IMR-90 (cell line): ENCODE results near the gene PLEKHA8. TPM values are rescaled to one million over a fixed set of nuclear protein-coding genes. Genes with fewer than 3 reads are reported as not detected.

ENCODE experiments used
- ATAC-seq: fragments of 200-7000 bp; cut with Tn5 transposase; 2 replicates; pipeline ENCODE4 v1.9.1; 2020; ENCODE audit warnings: low read depth, mild to moderate bottlenecking, moderate library complexity
- BruUV-seq: library from RNA; stranded (reverse); fragments of 400-500 nt; replicated peaks from 2 replicates; lab custom pipeline; 2021; lab: Mats Ljungman, UMichigan
- CTCF ChIA-PET: fragments of 300-600 bp; formaldehyde crosslinking; extraction: SDS; loops from one replicate; lab custom pipeline; 2021; ENCODE audit warnings: antibody characterized with exemption; lab: Yijun Ruan, JAX
- POLR2A ChIA-PET: fragments of 300-600 bp; sonication (Branson Sonifier 250); formaldehyde crosslinking; loops from one replicate; lab custom pipeline; 2022; ENCODE audit warnings: antibody characterized with exemption; ENCODE audit not compliant: unreplicated experiment; lab: Charles Lee
- DNase-seq: peaks from one replicate; pipeline ENCODE4 v3.0.0; 2013
- H2AFZ ChIP-seq: replicated peaks from 2 replicates; pipeline ENCODE3; 2013; ENCODE audit warnings: low read length, mild to moderate bottlenecking; ENCODE audit not compliant: poor library complexity
- H2AK5ac ChIP-seq: 2 replicates; pipeline ENCODE4 v1.6.1; 2013; ENCODE audit warnings: low read depth, low read length, inconsistent platforms
- H2AK9ac ChIP-seq: replicated peaks from 2 replicates; pipeline ENCODE3; 2013; ENCODE audit warnings: mild to moderate bottlenecking, low read depth, low read length, moderate library complexity; ENCODE audit not compliant: poor library complexity
- H2BK120ac ChIP-seq: 2 replicates; pipeline ENCODE4 v1.6.1; 2013; ENCODE audit warnings: low read depth, low read length, inconsistent platforms
- H2BK15ac ChIP-seq: 3 replicates; pipeline ENCODE4 v1.6.1; 2013; ENCODE audit warnings: low read depth, low read length, inconsistent platforms
- H2BK20ac ChIP-seq: 2 replicates; pipeline ENCODE4 v1.6.1; 2013; ENCODE audit warnings: low read depth, mild to moderate bottlenecking, inconsistent platforms, low read length, moderate library complexity
- H2BK5ac ChIP-seq: 2 replicates; pipeline ENCODE4 v1.6.1; 2013; ENCODE audit warnings: mild to moderate bottlenecking, low read depth, low read length, inconsistent platforms; ENCODE audit not compliant: poor library complexity, severe bottlenecking
- H3K14ac ChIP-seq: replicated peaks from 2 replicates; pipeline ENCODE4 v1.6.1; 2013; ENCODE audit warnings: low read depth, low read length, inconsistent platforms
- H3K18ac ChIP-seq: 2 replicates; pipeline ENCODE4 v1.6.1; 2013; ENCODE audit warnings: low read depth, low read length, control low read depth
- H3K23ac ChIP-seq: 2 replicates; pipeline ENCODE4 v1.6.1; 2013; ENCODE audit warnings: low read depth, low read length, inconsistent platforms
- H3K27ac ChIP-seq: 2 replicates; pipeline ENCODE4 v1.5.1; 2013; ENCODE audit warnings: mild to moderate bottlenecking, control low read depth, low read length; ENCODE audit not compliant: insufficient read depth
- H3K27me3 ChIP-seq: 2 replicates; pipeline ENCODE4 v1.6.1; 2013; ENCODE audit warnings: low read length; ENCODE audit not compliant: control insufficient read depth, insufficient read depth
- H3K36me3 ChIP-seq: 2 replicates; pipeline ENCODE4 v1.6.1; 2013; ENCODE audit warnings: low read length, mixed read lengths; ENCODE audit not compliant: control insufficient read depth, insufficient read depth
- H3K4ac ChIP-seq: 2 replicates; pipeline ENCODE4 v1.6.1; 2013; ENCODE audit warnings: low read depth, low read length, inconsistent platforms
- H3K4me1 ChIP-seq: 2 replicates; pipeline ENCODE4 v1.6.1; 2013; ENCODE audit warnings: low read length, mixed read lengths; ENCODE audit not compliant: control insufficient read depth, insufficient read depth
- H3K4me2 ChIP-seq: 2 replicates; pipeline ENCODE4 v1.6.1; 2013; ENCODE audit warnings: low read depth, mild to moderate bottlenecking, control low read depth, low read length, moderate library complexity
- H3K4me3 ChIP-seq: 2 replicates; pipeline ENCODE4 v1.5.1; 2013; ENCODE audit warnings: low read depth, mild to moderate bottlenecking, control low read depth, low read length, moderate library complexity; ENCODE audit not compliant: insufficient read depth
- H3K56ac ChIP-seq: 2 replicates; pipeline ENCODE4 v1.6.1; 2013; ENCODE audit warnings: low read length, inconsistent platforms; ENCODE audit not compliant: insufficient read depth; ENCODE audit errors: extremely low read depth
- H3K79me1 ChIP-seq, 2 experiments: 2 replicates each; pipeline ENCODE4 v1.6.1; 2013; ENCODE audit warnings: low read length in 2 of 2, inconsistent platforms in 1 of 2, low read depth in 1 of 2
- H3K9ac ChIP-seq: 2 replicates; pipeline ENCODE4 v1.6.1; 2013; ENCODE audit warnings: low read depth, low read length, control low read depth
- H3K9me1 ChIP-seq: 2 replicates; pipeline ENCODE4 v1.6.1; 2013; ENCODE audit warnings: low read length, inconsistent platforms; ENCODE audit not compliant: insufficient read depth
- H3K9me3 ChIP-seq: 2 replicates; pipeline ENCODE4 v1.6.1; 2013; ENCODE audit warnings: low read length; ENCODE audit not compliant: control insufficient read depth, insufficient read depth
- H4K20me1 ChIP-seq: 2 replicates; pipeline ENCODE4 v1.6.1; 2013; ENCODE audit warnings: low read length, inconsistent platforms; ENCODE audit not compliant: insufficient read depth
- H4K5ac ChIP-seq: 2 replicates; pipeline ENCODE4 v1.6.1; 2013; ENCODE audit warnings: mild to moderate bottlenecking, low read depth, low read length, control low read depth
- H4K8ac ChIP-seq, 2 experiments: 2 replicates each; pipeline ENCODE4 v1.6.1; 2013; ENCODE audit warnings: low read depth in 2 of 2, low read length in 2 of 2, control low read depth in 1 of 2, inconsistent platforms in 1 of 2
- H4K91ac ChIP-seq: 2 replicates; pipeline ENCODE4 v1.6.1; 2013; ENCODE audit warnings: low read depth, low read length, inconsistent platforms; ENCODE audit not compliant: insufficient read depth
- BHLHE40 ChIP-seq: fragments of 150-350 bp; IDR thresholded peaks from 2 replicates; pipeline ENCODE4 v1.6.1; 2016; ENCODE audit warnings: mild to moderate bottlenecking, low read depth, low read length
- MAFK ChIP-seq: IDR thresholded peaks from 2 replicates; pipeline ENCODE4 v1.6.1; 2012; ENCODE audit warnings: low read depth, low read length, improper control_type of control experiment
- MAZ ChIP-seq: IDR thresholded peaks from 2 replicates; pipeline ENCODE4 v1.6.1; 2012; ENCODE audit warnings: low read depth, mild to moderate bottlenecking, low read length, improper control_type of control experiment, moderate library complexity, borderline replicate concordance
- NFE2L2 ChIP-seq: fragments of 150-350 bp; IDR thresholded peaks from 2 replicates; pipeline ENCODE4 v1.6.1; 2016; ENCODE audit warnings: low read depth, mild to moderate bottlenecking, low read length
- POLR2A ChIP-seq: IDR thresholded peaks from 2 replicates; pipeline ENCODE4 v1.6.1; 2012; ENCODE audit warnings: mild to moderate bottlenecking, low read depth, low read length
- RCOR1 ChIP-seq: IDR thresholded peaks from 2 replicates; pipeline ENCODE4 v1.6.1; 2012; ENCODE audit warnings: mild to moderate bottlenecking, low read length, improper control_type of control experiment; ENCODE audit not compliant: insufficient replicate concordance
- SMC3 ChIP-seq: fragments of 150-350 bp; IDR thresholded peaks from 2 replicates; pipeline ENCODE4 v1.6.1; 2016; ENCODE audit warnings: low read depth, mild to moderate bottlenecking, antibody characterized with exemption, low read length, moderate library complexity
- WGBS, 2 experiments: methylation state at CpG; one replicate each; pipeline versions ENCODE4 v1.1.5 to v1.1.7; 2013; ENCODE audit warnings: missing lambda C conversion rate in 2 of 2; ENCODE audit not compliant: insufficient read length in 1 of 2; ENCODE audit errors: extremely low coverage in 2 of 2; 5-methylcytosine and 5-hydroxymethylcytosine counted together
- dilution Hi-C: fragments of 300-500 bp; cut with HindIII; formaldehyde crosslinking; loops from one replicate; pipeline ENCODE4 v1.14.3; 2018; ENCODE audit warnings: low sequenced_read_pairs; ENCODE audit not compliant: unreplicated experiment
- in situ Hi-C: fragments of 300-500 bp; cut with MboI; formaldehyde crosslinking; loops from 3 replicates; pipeline ENCODE4 v1.14.3; 2019; ENCODE audit warnings: low sequenced_read_pairs, inconsistent platforms, mixed read lengths
- intact Hi-C: fragments of 100-400 bp; cut with micrococcal nuclease; formaldehyde crosslinking; loops from 2 replicates; pipeline ENCODE4 v1.10.0; 2022
- polyA plus RNA-seq, 3 experiments: library from polyadenylated mRNA; depleted of rRNA; stranded (reverse); fragments of >200 nt; gene quantifications; 2 replicates each; pipeline ENCODE4 v1.2.3, GENCODE V29; 2012; ENCODE audit warnings: low replicate concordance in 1 of 3
- total RNA-seq: library from RNA; depleted of rRNA; stranded (reverse); fragments of >200 nt; gene quantifications from 2 replicates; pipeline ENCODE4 v1.2.3, GENCODE V29; 2012

The PLEKHA8 gene
- total and polyA plus RNA-seq, 2 of the 4 experiments (the other 2 are of a cell fraction) = 3.6 to 9.7 TPM

GRCh38 chr7:30166841-30167235 lies 138.6 kb downstream of the PLEKHA8 start:
- Histone ChIP-seq H3K27me3 (no peaks in the 10 kb centered on the region), H4K8ac (no peak overlapping the region), H3K79me1 (no peaks in the 10 kb centered on the region), H4K91ac (no peak overlapping the region), H3K14ac (no peak overlapping the region), H3K9ac (no peak overlapping the region), H3K56ac (no peak overlapping the region), H3K4me1 (peaks cover 9% of the 10 kb centered on the region), H2BK15ac (no peak overlapping the region), H3K4me2 (no peak overlapping the region), H2BK120ac (no peak overlapping the region), H4K20me1 (no peaks in the 10 kb centered on the region), H2BK5ac (no peak overlapping the region), H2AK9ac (no peak overlapping the region), H2AFZ (no peak overlapping the region), H3K27ac (no peak overlapping the region), H4K5ac (no peak overlapping the region), H3K9me3 (no peaks in the 10 kb centered on the region), H3K4me3 (no peak overlapping the region), H3K23ac (no peak overlapping the region), H3K36me3 (no peaks in the 10 kb centered on the region), H2BK20ac (no peak overlapping the region), H3K4ac (no peak overlapping the region), H3K18ac (no peak overlapping the region), H3K9me1 (peaks cover 9% of the 10 kb centered on the region; the same call in 1 of the 2 replicates), H2AK5ac (no peak overlapping the region)
- ChIA-PET CTCF (no interaction called here), POLR2A (interaction anchor here (0.6 kb wide), 1 partner anchor 257 kb away, joined by 3 read pairs; no protein-coding TSS in a partner anchor)
- no peak for DNase-seq
- in situ Hi-C loops = loop anchor here (5.0 to 10.0 kb wide), 3 partner anchors 108 to 398 kb away; no protein-coding TSS in a partner anchor
- ATAC-seq = no peak
- TF ChIP-seq MAZ (no peak), SMC3 (no peak), POLR2A (no peak), NFE2L2 (no peak), BHLHE40 (no peak), MAFK (no peak), RCOR1 (no peak)
- no TSS peak for BruUV-seq
- dilution Hi-C loops = no loop called here
- intact Hi-C loops = no loop called here
- 86% methylated on average over 4 of the region's 5 CpGs; no CpG with 5 or more reads in 1 of the 2 experiments for WGBS, 2 experiments
